Placental pericyte (primary cell): ENCODE data around the gene LTB4R. TPM values are rescaled to one million over a fixed set of nuclear protein-coding genes. Genes with fewer than 3 reads are reported as not detected.

Experiments used
- small RNA-seq: library from RNA; depleted of rRNA; stranded (forward); fragments of <200 nt; gene quantifications from one replicate; pipeline ENCODE3, GENCODE V24; 2012; ENCODE audit warnings: low replicate concordance
- total RNA-seq: library from RNA; depleted of rRNA; stranded (reverse); fragments of >200 nt; gene quantifications from 2 replicates; pipeline ENCODE4 v1.2.3, GENCODE V29; 2012

The LTB4R gene, protein sequence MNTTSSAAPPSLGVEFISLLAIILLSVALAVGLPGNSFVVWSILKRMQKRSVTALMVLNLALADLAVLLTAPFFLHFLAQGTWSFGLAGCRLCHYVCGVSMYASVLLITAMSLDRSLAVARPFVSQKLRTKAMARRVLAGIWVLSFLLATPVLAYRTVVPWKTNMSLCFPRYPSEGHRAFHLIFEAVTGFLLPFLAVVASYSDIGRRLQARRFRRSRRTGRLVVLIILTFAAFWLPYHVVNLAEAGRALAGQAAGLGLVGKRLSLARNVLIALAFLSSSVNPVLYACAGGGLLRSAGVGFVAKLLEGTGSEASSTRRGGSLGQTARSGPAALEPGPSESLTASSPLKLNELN
- total RNA-seq = 0.88 and 1.0 TPM in 2 replicates

DNA sequence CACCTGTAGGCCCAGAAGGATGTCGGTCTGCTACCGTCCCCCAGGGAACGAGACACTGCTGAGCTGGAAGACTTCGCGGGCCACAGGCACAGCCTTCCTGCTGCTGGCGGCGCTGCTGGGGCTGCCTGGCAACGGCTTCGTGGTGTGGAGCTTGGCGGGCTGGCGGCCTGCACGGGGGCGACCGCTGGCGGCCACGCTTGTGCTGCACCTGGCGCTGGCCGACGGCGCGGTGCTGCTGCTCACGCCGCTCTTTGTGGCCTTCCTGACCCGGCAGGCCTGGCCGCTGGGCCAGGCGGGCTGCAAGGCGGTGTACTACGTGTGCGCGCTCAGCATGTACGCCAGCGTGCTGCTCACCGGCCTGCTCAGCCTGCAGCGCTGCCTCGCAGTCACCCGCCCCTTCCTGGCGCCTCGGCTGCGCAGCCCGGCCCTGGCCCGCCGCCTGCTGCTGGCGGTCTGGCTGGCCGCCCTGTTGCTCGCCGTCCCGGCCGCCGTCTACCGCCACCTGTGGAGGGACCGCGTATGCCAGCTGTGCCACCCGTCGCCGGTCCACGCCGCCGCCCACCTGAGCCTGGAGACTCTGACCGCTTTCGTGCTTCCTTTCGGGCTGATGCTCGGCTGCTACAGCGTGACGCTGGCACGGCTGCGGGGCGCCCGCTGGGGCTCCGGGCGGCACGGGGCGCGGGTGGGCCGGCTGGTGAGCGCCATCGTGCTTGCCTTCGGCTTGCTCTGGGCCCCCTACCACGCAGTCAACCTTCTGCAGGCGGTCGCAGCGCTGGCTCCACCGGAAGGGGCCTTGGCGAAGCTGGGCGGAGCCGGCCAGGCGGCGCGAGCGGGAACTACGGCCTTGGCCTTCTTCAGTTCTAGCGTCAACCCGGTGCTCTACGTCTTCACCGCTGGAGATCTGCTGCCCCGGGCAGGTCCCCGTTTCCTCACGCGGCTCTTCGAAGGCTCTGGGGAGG is at the start of gene LTB4R:
LTB4R (plus strand) TSS at position 857 of the 959 bp plus-strand sequence. CDS start 4,150 bp downstream, outside the sequence.

DNA sequence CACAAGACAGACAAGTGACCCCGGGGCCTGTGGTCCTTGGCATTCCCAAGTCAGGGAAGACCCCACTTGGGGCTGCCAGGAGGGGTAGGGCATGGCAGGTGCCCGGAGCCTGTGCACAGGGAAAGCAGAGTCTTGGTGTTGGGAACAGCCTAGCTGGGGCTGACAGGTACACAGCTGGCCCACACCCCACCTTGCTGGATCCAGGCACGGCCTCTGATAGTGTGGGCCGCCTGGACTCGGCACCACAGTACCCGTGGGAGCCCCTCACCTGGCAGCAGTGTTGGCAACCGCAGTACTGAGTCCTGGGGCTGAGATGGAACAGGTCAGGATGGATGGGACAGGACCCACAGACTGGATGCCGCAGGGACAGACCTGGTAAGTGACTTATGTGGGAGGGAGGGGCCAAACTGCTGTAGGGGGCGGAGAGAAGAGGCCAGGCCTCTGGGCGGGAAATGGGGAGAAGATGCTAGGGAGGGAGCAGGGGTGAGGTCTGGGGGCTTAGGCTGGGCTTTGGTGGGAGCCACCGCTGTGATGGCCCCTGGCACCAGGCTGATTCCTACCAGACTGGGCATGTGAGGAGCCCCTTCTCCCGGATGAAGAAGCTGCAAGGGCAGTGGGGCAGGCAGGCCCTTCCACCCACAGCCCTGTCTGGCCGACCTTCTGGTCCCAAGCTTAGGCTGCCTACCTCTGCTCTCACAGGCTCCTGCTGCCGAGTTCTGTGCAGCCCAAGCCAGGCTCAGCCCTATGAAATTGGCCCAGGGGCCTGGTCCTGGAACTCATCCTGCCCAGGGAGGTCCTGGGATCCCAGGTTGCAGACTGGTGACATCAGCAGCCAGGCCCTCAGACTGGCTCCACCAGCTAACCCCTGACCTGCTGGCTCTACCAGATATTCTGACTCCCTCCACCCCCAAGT is 48.2 kb upstream of the LTB4R start, which contains the start of gene TGM1:
TGM1 (minus strand) TSS at position 357 of the 913 bp plus-strand sequence. CDS start 825 bp downstream, outside the sequence.

DNA sequence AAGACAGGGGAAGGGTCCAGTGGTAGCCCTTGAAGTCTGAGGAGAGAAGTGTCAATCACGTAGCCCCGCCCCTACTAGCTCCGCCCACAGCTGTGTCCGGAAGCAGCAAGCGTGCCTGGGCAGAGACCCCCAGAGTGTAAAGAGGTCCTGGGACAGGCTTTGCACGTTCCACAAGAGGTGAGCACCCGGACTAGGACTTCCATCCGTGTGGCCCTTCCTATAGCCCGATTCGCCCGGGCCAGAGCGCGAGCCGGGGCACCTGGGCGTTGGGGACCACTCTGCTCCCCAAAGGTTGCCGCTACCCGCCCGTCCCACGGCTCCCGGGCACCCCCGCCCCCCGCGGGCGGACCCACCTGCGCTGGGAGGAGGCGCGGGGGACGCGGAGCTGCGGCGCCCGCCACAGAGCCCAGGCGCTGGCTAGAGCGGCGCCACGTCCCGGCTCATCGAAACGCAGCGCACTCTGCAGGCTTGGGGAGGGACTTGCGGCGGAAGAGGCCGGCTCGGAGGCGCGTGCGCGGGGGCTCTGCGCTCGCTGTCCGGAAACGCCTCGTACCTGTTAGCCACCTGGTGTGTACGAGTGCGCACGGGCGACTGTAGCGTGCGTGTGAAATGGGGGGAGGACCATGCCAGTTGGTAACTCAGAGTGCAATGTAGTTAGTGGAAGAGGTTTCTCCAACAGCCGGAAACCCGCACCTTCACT is 40.0 kb upstream of the LTB4R start, which contains the start of gene RABGGTA:
RABGGTA (minus strand) TSS at position 464 of the 700 bp plus-strand sequence. CDS start 482 bp downstream, outside the sequence.

DNA sequence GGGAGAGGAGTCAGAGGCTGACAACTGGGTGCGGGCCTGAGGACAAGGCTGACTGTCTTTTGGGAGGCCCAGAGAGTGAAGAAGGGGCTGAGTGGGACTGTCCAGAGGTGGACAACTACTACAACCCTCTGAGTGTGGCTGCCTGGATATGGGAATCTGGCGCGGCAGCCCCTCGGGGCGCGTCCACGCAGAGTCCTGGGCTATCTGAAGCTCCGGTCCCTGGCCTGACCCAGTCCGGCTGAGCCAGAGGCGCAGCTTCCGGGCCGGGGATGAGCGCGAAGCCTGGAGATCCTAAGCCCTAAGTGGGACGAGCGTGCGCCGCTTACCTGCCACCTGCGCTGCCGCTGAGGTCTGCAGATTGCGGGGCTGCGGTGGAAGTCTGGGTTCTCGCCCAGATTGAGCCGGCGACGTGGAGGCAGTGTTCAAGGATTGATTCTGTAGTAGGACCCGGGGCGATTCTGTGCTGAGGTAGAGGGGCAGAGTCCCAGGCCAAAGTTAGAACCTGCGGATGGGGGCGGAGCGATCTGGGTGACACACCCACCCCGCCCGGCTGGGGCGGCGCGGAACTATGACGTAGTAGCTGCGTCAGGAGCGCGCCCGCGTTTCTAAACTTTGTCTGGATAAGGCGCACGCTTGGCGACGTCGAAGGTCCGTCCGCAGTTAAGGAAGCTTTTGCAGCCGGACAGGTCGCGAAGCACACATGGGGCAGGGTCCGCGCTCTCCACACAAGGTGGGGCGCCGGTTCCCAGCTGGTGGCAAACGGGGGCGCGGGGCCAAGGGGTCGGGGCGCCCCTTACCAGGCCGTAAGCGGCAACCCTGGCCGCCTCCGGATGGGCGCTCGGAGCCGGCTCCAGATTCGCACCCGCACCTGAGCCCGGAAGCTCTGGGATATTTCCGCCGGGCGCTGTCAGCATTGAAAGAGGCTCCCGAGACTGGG is 11.8 kb upstream of the LTB4R start, which contains the start of the genes DHRS1 and NOP9:
DHRS1 (minus strand) TSS at position 526 of the 937 bp plus-strand sequence. CDS start 674 bp downstream, outside the sequence.
NOP9 (plus strand) TSS at position 596 of the 937 bp plus-strand sequence; CDS start at position 701, 105 bp downstream.

DNA sequence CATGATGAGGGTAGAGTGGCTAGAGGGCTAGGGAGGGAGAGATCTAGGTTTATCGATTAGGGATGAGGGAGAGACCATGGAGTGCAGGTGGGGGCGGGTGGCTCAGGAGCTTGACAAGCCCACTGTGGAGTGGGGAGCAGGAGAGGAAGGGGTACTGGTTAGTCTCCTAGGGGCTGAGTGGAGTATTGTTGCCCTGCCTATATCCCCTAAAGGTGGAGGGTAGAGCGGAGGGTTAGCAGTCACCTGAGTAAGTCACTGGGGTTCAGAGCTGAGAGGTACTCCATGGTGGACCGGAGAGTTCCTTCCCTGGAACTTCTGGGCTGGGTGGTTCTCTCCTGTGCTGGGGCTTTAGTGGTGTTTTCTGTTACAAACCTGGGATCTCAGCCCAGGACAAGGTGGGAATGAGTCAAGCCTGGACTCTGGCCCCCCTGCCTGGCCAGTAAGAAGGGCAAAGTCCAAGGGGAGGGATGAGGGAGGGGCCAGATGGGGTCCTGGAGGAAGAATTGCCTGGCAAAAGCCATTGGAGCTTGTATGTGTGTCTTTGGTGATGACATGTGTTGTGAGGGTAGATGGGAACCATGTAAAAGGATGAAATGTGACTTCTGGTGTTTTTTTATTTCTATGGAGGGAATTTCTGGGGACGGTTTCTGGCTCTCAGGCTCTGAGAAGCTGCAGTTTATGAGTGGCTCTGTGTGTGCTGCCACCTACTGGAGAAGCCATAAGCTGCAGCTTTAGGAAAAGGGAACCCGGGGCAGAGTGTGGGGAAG is 3.5 kb upstream of the LTB4R start, which contains the start of gene CIDEB:
CIDEB (minus strand) TSS at position 403 of the 767 bp plus-strand sequence; CDS start at position 284, 119 bp downstream.

DNA sequence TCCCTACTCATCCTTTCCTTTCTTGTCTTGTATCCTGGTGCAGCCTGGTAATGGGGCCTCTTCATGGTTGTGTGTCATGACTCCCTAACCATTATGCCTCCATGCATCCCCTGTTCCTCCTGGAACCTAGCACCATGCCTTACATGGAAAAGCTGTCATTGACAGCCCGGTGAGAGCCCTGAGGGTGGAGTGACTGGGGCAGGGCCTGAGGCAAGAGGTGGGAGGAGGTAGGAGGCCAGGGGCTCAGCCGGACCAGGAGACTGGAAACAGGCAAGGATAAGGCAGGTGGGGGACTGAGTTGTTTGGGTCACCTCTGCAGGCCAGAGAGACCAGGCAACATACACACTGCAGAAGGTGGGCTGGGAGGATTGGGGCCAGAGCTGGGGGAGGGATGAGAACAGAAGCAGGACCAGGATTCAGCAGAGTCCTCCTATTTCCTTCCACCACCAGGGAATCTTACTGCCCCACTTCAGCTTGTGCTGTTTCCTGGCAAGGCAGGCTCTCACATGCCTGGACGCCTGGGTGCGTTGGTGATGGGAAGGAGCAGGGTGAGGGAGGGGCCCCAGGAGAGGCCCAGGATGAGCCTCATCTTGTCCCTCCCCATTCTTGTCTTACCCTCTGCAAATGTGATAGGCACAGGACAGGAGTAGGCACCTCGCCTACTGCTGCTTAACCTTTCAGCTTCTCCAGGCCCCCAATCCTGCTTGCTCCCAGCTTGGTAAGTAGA is 1.6 kb upstream of the LTB4R start, which contains the start of gene LTB4R2:
LTB4R2 (plus strand) TSS at position 603 of the 727 bp plus-strand sequence. CDS start 525 bp downstream, outside the sequence.

DNA sequence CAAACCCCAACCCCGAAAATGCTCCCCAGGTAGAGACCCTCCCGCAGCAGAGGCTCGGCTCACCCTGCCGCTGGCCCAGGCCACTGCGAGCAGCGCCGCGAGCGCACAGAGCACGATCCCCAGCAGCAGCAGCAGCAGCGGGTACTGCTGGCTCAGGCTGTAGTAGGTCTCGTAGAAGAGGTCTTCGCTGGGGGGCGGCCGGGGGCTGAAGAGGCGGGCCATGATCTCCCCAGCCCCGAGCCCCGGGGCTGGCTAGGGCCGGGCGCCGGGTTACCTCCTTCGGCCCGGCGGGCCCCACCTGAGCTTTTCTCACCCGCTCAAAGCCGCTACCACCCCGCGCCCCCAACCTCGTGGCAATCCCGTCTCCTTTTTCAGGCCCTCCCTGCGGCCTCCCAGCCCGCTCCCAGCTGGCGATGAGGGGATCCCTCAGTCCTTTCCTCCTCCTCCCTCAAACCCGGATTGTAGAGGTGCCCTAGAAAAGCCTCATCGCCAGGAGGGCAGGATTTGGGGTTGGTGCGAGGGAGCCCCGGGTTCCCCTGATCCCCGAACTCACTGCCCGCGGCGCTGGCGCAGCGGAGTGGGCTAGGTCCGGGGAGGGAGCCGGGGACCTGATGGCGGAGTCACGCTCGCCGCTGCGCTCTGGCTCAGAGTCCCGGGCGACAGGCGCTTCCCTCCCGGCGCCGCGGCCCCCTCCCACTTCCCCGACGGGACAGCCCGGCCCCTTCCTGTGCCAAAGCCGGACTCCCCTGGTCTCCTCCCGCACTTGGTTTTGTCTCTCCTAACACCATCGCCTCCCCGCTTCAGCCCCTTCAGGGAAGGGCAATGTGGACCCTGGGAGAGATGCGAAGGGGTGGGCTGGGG is 23.4 kb downstream of the LTB4R start, which contains the start of gene ADCY4:
ADCY4 (minus strand) TSS at position 641 of the 861 bp plus-strand sequence; CDS start at position 222, 419 bp downstream.

DNA sequence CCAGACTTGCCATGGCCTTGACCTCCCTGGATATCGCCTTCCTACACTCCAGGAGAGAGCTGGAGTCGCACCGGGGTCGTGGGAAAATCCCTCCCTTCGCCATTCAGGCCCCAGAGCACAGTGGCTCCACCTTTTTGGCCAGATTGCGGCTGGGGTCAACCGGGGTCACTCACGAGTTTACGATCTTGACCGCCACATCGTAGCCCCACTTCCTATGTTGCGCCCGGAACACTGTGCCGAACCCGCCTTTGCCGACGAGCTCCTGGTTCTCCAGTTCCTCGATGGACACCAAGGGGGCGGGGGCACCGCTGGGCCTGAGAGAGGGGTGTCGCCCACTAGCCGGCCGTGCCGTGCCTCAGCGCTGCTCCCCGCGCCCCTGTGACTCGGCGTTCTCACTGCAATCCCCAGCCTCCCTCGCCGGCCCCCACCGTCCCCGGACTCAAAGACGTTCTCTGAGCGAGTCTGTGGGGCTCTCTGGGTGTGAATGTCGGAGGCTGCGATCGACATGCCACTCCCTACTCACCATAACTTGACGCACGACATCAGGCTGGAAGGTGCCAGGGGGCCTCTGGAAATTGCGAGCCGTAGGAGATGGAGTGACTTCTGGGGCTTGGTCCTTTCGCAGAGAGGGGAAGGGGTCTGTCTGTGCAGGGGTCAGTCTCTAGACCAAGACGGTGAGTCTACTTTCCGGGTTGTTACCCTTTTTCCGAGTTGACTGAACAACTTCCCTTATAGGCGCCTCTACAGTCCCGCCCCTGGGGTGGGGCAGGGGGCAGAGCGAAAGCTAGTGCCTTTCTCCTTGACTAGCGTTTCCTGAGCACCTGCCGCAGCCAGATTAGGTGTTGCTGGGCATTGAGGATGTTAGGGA is 28.2 kb downstream of the LTB4R start, which contains the start of gene RIPK3:
RIPK3 (minus strand) TSS at position 708 of the 868 bp plus-strand sequence; CDS start at position 543, 165 bp downstream.

Small RNA genes lying within 50 kb of the gene (small RNA-seq; reads per million reads assigned to genes)
- gene RF00026 = not detected

Other genes starting within 250 kb of the LTB4R start
- under 0.01 TPM in 1 of 2 replicates, not detected in the other for gene CPNE6, start 239.9 kb upstream of the LTB4R start, total RNA-seq
- 10.3 and 48.8 TPM in 2 replicates for gene PCK2, start 217.2 kb upstream of the LTB4R start, total RNA-seq
- gene DCAF11, start 196.7 kb upstream of the LTB4R start, total RNA-seq = 42.9 and 54.3 TPM in 2 replicates
- gene NRL, start 196.6 kb upstream of the LTB4R start, total RNA-seq = 0.72 and 1.3 TPM in 2 replicates
- 0.44 TPM in 1 of 2 replicates, not detected in the other for gene FITM1, start 180.8 kb upstream of the LTB4R start, total RNA-seq
- 51.5 and 134 TPM in 2 replicates for gene PSME1, start 175.3 kb upstream of the LTB4R start, total RNA-seq
- gene EMC9, start 169.9 kb upstream of the LTB4R start, total RNA-seq = 14.3 and 14.9 TPM in 2 replicates
- 71.8 and 89.9 TPM in 2 replicates for gene PSME2, start 164.9 kb upstream of the LTB4R start, total RNA-seq
- 57.8 and 65.3 TPM in 2 replicates for gene RNF31, start 164.0 kb upstream of the LTB4R start, total RNA-seq
- 58.9 and 78.3 TPM in 2 replicates for gene IRF9, start 150.2 kb upstream of the LTB4R start, total RNA-seq
- 4.6 and 5.2 TPM in 2 replicates for gene REC8, start 139.4 kb upstream of the LTB4R start, total RNA-seq
- gene IPO4, start 122.7 kb upstream of the LTB4R start, total RNA-seq = 45.1 and 87.8 TPM in 2 replicates
- gene TM9SF1, start 116.1 kb upstream of the LTB4R start, total RNA-seq = 89.9 and 103 TPM in 2 replicates
- 0.14 and 0.22 TPM in 2 replicates for gene TSSK4, start 105.8 kb upstream of the LTB4R start, total RNA-seq
- 21.9 and 50.8 TPM in 2 replicates for gene CHMP4A, start 98.0 kb upstream of the LTB4R start, total RNA-seq
- gene MDP1, start 95.4 kb upstream of the LTB4R start, total RNA-seq = 9.9 and 11.6 TPM in 2 replicates
- gene NEDD8, start 79.1 kb upstream of the LTB4R start, total RNA-seq = 86.8 and 89.3 TPM in 2 replicates
- gene GMPR2, start 78.6 kb upstream of the LTB4R start, total RNA-seq = 78.6 and 87.8 TPM in 2 replicates
- gene TINF2, start 68.9 kb upstream of the LTB4R start, total RNA-seq = 46.6 and 73.7 TPM in 2 replicates
- 1.5 and 3.4 TPM in 2 replicates for gene TGM1, start 48.3 kb upstream of the LTB4R start, total RNA-seq
- 37.9 and 45.2 TPM in 2 replicates for gene RABGGTA, start 39.9 kb upstream of the LTB4R start, total RNA-seq
- 12.7 and 23.0 TPM in 2 replicates for gene DHRS1, start 11.7 kb upstream of the LTB4R start, total RNA-seq
- gene NOP9, start 11.7 kb upstream of the LTB4R start, total RNA-seq = 15.5 and 39.7 TPM in 2 replicates
- 0.22 and 1.0 TPM in 2 replicates for gene CIDEB, start 3.5 kb upstream of the LTB4R start, total RNA-seq
- gene LTB4R2, start 1.4 kb upstream of the LTB4R start, total RNA-seq = 5.6 and 7.7 TPM in 2 replicates
- 0.66 and 3.1 TPM in 2 replicates for gene ADCY4, start 23.6 kb downstream of the LTB4R start, total RNA-seq
- gene RIPK3, start 28.5 kb downstream of the LTB4R start, total RNA-seq = not detected in 2 replicates
- gene NFATC4, start 56.7 kb downstream of the LTB4R start, total RNA-seq = 35.7 and 57.7 TPM in 2 replicates
- gene NYNRIN, start 87.5 kb downstream of the LTB4R start, total RNA-seq = 1.6 and 4.2 TPM in 2 replicates
- gene CBLN3, start 118.2 kb downstream of the LTB4R start, total RNA-seq = 1.3 and 5.0 TPM in 2 replicates
- 68.7 and 71.7 TPM in 2 replicates for gene KHNYN, start 118.5 kb downstream of the LTB4R start, total RNA-seq
- 14.5 and 19.7 TPM in 2 replicates for gene SDR39U1, start 131.3 kb downstream of the LTB4R start, total RNA-seq
- not detected in 2 replicates for gene CMA1, start 196.8 kb downstream of the LTB4R start, total RNA-seq